Limb (tissue), 2 donors: ENCODE measurements around the gene APOC4.
"Not testable (repeated sequence)": the region's sequence is repeated elsewhere in the genome, so short reads cannot be mapped to it uniquely, and the experiment has no call there.

Source experiments
- DNase-seq, 2 donors: peaks; one replicate each; pipeline ENCODE4 v3.0.0-alpha.2; 2016; ENCODE audit errors: extremely low spot score in 2 of 2

The APOC4 gene

DNA sequence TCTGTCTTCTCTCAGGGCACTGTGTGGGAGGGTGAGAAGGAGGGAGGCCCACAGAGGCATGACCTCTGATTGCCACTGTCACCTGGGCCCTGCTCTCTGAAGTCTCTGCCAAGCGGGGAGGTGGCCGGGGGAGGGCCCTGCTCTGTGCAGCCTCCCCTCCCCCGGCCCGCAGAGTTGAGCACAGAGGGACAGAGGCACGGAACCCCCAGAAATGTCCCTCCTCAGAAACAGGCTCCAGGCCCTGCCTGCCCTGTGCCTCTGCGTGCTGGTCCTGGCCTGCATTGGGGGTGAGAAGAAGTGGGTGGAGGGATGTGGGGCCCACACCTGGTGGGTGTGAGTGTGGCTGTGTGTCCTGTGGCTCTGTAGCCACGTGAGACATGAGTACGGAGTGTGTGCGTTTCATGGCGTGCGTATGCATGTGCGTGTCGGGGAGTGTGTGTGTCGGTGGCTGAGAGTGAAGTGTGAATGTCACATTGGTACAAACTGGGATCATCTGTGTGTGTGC lies at the start of gene APOC4:
TSS of gene APOC4 (plus strand) at position 171 of the 505 bp plus-strand sequence. CDS start at position 212, 41 bp downstream.
- DNase-seq, result no peak

GRCh38 chr19:44892932-44893331 lies 49.1 kb upstream of the APOC4 start:
- DNase-seq, result no peak

GRCh38 chr19:44893332-44894051 lies 48.5 kb upstream of the APOC4 start:
- DNase-seq, result no peak

DNA sequence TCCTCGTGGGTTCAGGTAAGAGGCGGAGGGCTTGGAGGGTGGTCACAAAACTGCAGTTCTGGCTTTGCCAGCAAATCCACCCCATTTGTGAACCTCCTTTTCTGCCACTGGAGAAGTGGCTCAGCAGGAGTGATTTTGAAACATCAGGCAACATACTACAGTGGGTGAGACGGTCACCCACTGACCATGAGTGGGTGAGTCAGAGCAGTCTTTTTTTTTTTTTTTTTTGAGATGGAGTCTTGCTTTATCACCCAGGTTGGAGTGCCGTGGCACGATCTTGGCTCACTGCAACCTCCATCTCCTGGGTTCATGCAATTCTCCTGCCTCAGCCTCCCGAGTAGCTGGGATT lies 48.0 kb upstream of the APOC4 start:
- DNase-seq, result no peak

DNA sequence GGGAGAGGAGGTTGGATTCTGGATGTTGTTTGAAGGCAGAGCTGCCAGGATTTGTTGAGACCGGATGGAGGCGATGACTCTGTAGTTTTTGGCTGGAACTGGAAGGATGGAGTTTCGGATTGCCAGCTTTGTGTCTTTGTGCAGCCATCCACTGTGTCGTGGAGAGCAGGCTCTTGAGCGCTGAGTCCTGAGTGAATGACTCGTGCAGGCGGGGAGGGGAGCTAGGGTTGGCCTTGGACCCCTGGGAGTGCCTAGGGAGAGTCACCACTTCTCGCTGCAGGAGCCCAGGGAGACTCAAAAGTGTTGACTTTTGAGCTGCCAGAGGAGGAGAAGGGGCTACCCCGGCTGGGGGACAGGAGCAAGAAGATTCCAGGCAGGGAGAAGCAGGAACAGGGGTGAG lies 47.1 kb upstream of the APOC4 start:
- DNase-seq, result no peak

DNA sequence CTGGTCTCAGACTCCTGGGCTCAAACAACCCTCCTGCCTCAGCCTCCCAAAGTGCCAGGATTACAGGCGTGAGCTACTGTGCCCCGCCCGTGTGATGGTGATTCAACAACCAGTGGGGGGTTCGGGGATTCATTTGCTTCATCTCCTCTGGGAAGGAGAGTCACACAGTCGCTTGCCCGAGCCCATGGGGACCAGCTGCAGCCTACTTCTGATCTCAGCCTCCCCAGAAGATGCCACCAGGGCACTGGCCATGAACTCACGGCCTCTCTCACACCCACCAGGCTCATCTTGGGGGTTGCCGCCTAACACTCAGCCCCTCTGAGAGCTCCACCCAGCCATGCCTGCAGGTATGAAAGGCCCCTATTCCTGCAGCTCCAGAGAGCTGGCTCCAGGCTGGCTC lies 44.2 kb upstream of the APOC4 start:
- DNase-seq, result no peak

DNA sequence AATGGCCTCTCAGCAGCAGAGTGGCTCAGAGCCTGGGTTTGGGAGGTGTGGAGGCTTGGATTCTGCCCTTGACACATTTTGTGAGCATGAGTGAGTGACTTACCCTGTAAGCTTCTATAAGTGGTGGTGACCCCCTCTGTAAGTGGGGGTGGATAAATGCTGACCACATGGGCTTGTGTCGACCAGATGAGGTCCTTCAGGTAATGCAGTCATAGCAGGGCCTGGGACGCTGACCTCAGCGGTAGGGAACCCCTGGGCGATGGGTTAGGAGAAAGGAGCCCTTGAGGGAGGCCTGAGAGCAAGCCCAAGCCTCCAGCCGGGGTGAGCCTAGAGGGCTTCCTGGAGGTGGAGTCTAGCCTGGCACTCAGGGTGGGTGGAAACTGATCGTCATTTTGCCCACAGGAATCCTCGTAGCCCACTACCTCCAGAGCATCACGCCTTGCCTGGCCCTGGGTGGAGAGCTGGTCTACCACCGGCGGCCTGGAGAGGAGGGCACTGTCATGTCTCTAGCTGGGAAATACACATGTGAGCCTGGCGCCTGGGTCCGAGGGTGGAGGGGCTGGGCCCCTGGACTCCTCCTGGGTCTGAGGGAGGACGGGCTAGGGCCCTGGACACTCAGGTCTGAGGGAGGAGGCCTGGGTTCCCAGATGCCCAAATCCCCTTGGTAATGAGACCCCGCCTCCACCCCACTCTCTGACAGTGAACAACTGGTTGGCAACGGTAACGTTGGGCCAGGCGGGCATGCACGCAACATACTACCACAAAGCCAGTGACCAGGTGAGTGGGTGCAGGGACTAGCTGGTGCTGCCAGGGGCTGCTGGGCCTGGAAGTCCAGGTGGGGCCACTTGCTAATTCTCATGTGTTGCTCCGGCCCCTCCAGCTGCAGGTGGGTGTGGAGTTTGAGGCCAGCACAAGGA lies 41.5 kb upstream of the APOC4 start:
- no peak for DNase-seq

GRCh38 chr19:44903216-44903601 lies 38.8 kb upstream of the APOC4 start:
- no peak for DNase-seq

DNA sequence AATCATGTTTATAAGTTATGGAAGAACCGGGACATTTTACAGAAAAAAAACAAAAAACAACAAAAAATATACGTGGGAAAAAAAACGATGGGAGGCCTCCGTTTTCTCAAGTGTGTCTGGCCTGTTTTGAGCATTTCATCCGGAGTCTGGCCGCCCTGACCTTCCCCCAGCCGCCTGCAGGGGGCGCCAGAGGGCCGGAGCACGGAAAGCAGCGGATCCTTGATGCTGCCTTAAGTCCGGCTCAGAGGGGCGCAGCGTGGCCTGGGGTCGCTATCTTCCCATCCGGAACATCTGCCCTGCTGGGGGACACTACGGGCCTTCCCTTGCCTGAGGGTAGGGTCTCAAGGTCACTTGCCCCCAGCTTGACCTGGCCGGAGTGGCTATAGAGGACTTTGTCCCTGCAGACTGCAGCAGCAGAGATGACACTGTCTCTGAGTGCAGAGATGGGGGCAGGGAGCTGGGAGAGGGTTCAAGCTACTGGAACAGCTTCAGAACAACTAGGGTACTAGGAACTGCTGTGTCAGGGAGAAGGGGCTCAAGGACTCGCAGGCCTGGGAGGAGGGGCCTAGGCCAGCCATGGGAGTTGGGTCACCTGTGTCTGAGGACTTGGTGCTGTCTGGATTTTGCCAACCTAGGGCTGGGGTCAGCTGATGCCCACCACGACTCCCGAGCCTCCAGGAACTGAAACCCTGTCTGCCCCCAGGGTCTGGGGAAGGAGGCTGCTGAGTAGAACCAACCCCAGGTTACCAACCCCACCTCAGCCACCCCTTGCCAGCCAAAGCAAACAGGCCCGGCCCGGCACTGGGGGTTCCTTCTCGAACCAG lies 38.2 kb upstream of the APOC4 start:
- DNase-seq, result peak; percentile 44 to 89

- no peak for DNase-seq
These were observed 37.5 kb upstream of the APOC4 start for GRCh38 chr19:44904426-44904994.

DNA sequence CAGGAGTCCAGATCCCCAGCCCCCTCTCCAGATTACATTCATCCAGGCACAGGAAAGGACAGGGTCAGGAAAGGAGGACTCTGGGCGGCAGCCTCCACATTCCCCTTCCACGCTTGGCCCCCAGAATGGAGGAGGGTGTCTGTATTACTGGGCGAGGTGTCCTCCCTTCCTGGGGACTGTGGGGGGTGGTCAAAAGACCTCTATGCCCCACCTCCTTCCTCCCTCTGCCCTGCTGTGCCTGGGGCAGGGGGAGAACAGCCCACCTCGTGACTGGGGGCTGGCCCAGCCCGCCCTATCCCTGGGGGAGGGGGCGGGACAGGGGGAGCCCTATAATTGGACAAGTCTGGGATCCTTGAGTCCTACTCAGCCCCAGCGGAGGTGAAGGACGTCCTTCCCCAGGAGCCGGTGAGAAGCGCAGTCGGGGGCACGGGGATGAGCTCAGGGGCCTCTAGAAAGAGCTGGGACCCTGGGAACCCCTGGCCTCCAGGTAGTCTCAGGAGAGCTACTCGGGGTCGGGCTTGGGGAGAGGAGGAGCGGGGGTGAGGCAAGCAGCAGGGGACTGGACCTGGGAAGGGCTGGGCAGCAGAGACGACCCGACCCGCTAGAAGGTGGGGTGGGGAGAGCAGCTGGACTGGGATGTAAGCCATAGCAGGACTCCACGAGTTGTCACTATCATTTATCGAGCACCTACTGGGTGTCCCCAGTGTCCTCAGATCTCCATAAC lies 36.4 kb upstream of the APOC4 start, which contains the start of gene APOE:
TSS of gene APOE (plus strand) at position 360 of the 724 bp plus-strand sequence. CDS start 829 bp downstream, outside the sequence.
- DNase-seq, result peak in 1 of 2 donors; percentile 50

DNA sequence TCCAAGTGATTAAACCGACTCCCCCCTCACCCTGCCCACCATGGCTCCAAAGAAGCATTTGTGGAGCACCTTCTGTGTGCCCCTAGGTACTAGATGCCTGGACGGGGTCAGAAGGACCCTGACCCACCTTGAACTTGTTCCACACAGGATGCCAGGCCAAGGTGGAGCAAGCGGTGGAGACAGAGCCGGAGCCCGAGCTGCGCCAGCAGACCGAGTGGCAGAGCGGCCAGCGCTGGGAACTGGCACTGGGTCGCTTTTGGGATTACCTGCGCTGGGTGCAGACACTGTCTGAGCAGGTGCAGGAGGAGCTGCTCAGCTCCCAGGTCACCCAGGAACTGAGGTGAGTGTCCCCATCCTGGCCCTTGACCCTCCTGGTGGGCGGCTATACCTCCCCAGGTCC lies 34.4 kb upstream of the APOC4 start:
- DNase-seq, result no peak

DNA sequence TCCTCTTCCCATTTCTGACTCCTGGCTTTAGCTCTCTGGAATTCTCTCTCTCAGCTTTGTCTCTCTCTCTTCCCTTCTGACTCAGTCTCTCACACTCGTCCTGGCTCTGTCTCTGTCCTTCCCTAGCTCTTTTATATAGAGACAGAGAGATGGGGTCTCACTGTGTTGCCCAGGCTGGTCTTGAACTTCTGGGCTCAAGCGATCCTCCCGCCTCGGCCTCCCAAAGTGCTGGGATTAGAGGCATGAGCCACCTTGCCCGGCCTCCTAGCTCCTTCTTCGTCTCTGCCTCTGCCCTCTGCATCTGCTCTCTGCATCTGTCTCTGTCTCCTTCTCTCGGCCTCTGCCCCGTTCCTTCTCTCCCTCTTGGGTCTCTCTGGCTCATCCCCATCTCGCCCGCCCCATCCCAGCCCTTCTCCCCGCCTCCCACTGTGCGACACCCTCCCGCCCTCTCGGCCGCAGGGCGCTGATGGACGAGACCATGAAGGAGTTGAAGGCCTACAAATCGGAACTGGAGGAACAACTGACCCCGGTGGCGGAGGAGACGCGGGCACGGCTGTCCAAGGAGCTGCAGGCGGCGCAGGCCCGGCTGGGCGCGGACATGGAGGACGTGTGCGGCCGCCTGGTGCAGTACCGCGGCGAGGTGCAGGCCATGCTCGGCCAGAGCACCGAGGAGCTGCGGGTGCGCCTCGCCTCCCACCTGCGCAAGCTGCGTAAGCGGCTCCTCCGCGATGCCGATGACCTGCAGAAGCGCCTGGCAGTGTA lies 33.8 kb upstream of the APOC4 start:
- no peak for DNase-seq

DNA sequence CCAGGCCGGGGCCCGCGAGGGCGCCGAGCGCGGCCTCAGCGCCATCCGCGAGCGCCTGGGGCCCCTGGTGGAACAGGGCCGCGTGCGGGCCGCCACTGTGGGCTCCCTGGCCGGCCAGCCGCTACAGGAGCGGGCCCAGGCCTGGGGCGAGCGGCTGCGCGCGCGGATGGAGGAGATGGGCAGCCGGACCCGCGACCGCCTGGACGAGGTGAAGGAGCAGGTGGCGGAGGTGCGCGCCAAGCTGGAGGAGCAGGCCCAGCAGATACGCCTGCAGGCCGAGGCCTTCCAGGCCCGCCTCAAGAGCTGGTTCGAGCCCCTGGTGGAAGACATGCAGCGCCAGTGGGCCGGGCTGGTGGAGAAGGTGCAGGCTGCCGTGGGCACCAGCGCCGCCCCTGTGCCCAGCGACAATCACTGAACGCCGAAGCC lies 33.2 kb upstream of the APOC4 start:
- no peak for DNase-seq

- no peak for DNase-seq
These were observed 32.3 kb upstream of the APOC4 start for GRCh38 chr19:44909775-44910174.

DNA sequence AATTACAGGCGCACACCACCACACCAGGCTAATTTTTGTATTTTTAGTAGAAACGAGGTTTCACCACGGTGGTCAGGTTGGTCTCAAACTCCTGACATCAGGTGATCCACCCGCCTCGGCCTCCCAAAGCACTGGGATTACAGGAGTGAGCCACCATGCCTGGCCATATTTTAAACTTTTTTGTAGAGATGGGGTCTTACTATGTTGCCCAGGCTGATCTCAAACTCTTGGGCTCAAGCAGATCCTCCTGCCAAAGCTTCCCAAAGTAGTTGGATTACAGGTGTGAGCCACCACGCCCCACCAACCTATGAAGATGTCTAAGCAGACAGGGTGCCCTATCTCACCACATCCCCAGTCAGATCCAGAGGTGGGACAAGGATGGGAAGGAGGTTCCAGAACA lies 30.1 kb upstream of the APOC4 start:
- DNase-seq, result not testable (repeated sequence)

DNA sequence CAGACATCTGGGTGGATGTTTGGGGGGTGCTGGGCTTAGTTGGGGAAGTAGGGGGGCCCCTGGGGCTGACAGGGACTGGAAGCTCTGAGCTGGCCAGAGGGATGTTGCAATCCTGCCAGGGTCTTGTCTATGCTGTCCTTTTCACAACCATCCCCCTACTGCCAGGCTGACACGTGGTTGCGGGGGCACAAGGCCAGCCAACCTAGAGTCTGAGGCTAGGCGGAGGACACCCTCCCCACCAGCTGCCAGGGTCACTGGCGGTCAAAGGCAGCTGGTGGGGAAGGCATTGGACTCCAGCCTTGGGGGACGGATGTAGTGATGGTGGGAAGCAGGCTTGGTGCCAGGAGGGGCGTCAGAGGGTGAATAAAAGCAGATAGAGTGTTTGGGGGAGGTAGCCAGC lies 29.2 kb upstream of the APOC4 start:
- no peak for DNase-seq

GRCh38 chr19:44913512-44914432 lies 28.3 kb upstream of the APOC4 start:
- DNase-seq, result not testable (repeated sequence)
